ENCODE measurements around the gene CCL4.
"Not testable (repeated sequence)": the region's sequence is repeated elsewhere in the genome, so short reads cannot be mapped to it uniquely, and the experiment has no call there.

- TF ChIP-seq CTCF (conservative IDR thresholded peaks at IDR 0.05 in 1 of 2, IDR thresholded peaks at IDR 0.05 in 1 of 2; ENCODE audit: low read depth in 1 of 2, low read length in 2 of 2); EZH2 (IDR thresholded peaks at IDR 0.05; ENCODE audit: low read length, missing control alignments): not testable (repeated sequence)
Measured at GRCh38 chr17:36082482-36083120, 21.0 kb upstream of the CCL4 start.

Measured in fibroblast of lung (primary cell).